Lower leg skin (tissue), 3 donors: ENCODE results near the gene EDNRA.

Source experiments
- POLR2A ChIP-seq, 2 donors: fragments of 450-650 bp; IDR thresholded peaks; one replicate each; pipeline ENCODE4 v1.6.1; 2016 to 2017; ENCODE audit warnings: antibody characterized with exemption in 2 of 2, mild to moderate bottlenecking in 1 of 2, moderate library complexity in 1 of 2
- TF ChIP-seq, protein P1 (sequence below), 3 donors: fragments of 450-650 bp; IDR thresholded peaks; one replicate each; pipeline ENCODE4 v1.5.1; 2016; ENCODE audit warnings: antibody characterized with exemption in 3 of 3, mild to moderate bottlenecking in 3 of 3, moderate library complexity in 2 of 3

DNA sequence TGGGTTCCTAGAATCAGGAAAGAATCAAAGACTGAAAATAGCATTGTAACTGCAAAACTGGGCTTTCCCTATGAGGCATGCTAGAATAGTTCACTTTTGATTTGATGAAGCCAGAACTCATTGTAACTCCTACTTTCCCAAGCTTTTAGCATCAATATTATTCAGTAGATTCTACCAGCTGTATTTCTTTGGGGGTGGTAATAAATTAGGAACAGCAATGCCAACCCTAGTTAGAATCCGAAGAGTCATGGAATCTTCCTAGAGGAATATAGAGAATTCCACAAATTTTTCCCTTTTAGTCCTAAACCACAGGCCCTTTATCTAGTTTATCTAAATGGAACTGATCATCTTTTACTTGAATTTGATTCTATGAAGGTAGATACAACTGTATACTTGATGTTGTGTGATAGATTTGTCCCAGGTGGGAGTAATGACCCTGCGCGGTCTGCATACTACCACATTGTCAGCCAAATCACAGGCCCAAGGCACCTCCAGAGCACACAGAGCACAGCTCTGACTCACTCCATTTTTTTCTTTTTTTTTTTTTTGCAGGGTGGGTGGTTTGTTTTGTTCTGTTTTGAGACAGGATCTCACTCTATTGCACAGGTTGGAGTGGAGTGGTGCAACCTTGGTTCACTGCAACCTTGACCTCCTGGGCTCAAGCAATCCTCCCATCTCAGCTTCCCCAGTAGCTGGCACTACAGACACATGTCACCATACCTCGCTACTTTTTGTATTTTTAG, 66.6 kb downstream of the EDNRA start:
- TF ChIP-seq, protein P1, sequence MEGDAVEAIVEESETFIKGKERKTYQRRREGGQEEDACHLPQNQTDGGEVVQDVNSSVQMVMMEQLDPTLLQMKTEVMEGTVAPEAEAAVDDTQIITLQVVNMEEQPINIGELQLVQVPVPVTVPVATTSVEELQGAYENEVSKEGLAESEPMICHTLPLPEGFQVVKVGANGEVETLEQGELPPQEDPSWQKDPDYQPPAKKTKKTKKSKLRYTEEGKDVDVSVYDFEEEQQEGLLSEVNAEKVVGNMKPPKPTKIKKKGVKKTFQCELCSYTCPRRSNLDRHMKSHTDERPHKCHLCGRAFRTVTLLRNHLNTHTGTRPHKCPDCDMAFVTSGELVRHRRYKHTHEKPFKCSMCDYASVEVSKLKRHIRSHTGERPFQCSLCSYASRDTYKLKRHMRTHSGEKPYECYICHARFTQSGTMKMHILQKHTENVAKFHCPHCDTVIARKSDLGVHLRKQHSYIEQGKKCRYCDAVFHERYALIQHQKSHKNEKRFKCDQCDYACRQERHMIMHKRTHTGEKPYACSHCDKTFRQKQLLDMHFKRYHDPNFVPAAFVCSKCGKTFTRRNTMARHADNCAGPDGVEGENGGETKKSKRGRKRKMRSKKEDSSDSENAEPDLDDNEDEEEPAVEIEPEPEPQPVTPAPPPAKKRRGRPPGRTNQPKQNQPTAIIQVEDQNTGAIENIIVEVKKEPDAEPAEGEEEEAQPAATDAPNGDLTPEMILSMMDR (IDR thresholded peaks at IDR 0.05), result no peak
- TF ChIP-seq POLR2A (IDR thresholded peaks at IDR 0.05), result no peak
